HepG2 (cell line): ENCODE results near the gene B3GALT5. TPM values are rescaled to one million over a fixed set of nuclear protein-coding genes. Genes with fewer than 3 reads are reported as not detected.

Source experiments
- ATAC-seq: fragments of 200-7000 bp; cut with Tn5 transposase; 3 replicates; pipeline ENCODE4 v1.9.1; 2020; ENCODE audit warnings: mild to moderate bottlenecking, moderate library complexity
- BruUV-seq: library from RNA; stranded (reverse); fragments of 400-500 nt; replicated peaks from 2 replicates; lab custom pipeline; 2021; lab: Mats Ljungman, UMichigan
- CTCF ChIA-PET: fragments of 300-600 bp; formaldehyde crosslinking; extraction: SDS; loops from one replicate; lab custom pipeline; 2021; ENCODE audit warnings: low total read pairs, inconsistent platforms, low intra/inter-chr PET ratio; lab: Yijun Ruan, JAX
- POLR2A ChIA-PET: fragments of 350-600 bp; sonication (Branson Sonifier 250); formaldehyde crosslinking; loops from one replicate; lab custom pipeline; 2020; ENCODE audit warnings: antibody characterized with exemption, inconsistent platforms; lab: Yijun Ruan, JAX
- DNase-seq: peaks from one replicate; pipeline ENCODE4 v3.0.0-alpha.2; 2015; ENCODE audit warnings: low spot score
- FAIRE-seq: peaks from 3 replicates; lab custom pipeline; 2011; peaks lifted over from hg19 to GRCh38; lab: Jason Lieb, UNC
- H2AFZ ChIP-seq: one replicate; pipeline ENCODE4 v1.6.1; 2011; ENCODE audit warnings: low read length, inconsistent platforms
- H3K27ac ChIP-seq: fragments of 300-600 bp; 3 replicates; pipeline ENCODE4 v1.8.0; 2011; ENCODE audit warnings: mixed run types, mild to moderate bottlenecking, mixed read lengths, low read length, inconsistent platforms; ENCODE audit not compliant: insufficient read depth; ENCODE audit errors: extremely low read length
- H3K27me3 ChIP-seq, 2 experiments: fragments of 200-600 bp in 1 of 2; 2 replicates in 1 of 2; 3 replicates in 1 of 2; pipeline versions ENCODE4 v1.6.0 to v1.8.0; 2011; ENCODE audit warnings: low read length in 2 of 2, mild to moderate bottlenecking in 2 of 2, moderate library complexity in 2 of 2, inconsistent platforms in 1 of 2; ENCODE audit not compliant: insufficient read depth in 2 of 2, control insufficient read depth in 1 of 2
- H3K36me3 ChIP-seq, 2 experiments: fragments of 200-600 bp in 1 of 2; replicated peaks in 1 of 2; 2 replicates in 1 of 2; 3 replicates in 1 of 2; pipeline versions ENCODE4 v1.5.1 to v1.8.0; 2011; ENCODE audit warnings: low read length in 2 of 2, inconsistent platforms in 1 of 2; ENCODE audit not compliant: insufficient read depth in 2 of 2, control insufficient read depth in 1 of 2
- H3K4me1 ChIP-seq: 2 replicates; pipeline ENCODE4 v1.5.1; 2012; ENCODE audit warnings: low read length, inconsistent platforms; ENCODE audit not compliant: insufficient read depth
- H3K4me2 ChIP-seq: 2 replicates; pipeline ENCODE4 v1.6.0; 2011; ENCODE audit warnings: low read depth, low read length, inconsistent platforms
- H3K4me3 ChIP-seq, 3 experiments: fragments of 200-600 bp in 1 of 3; sonication (generic), shearing (Covaris generic) in 1 of 3; replicated peaks in 1 of 3; 2 replicates each; pipeline ENCODE4 v1.5.1; 2011 to 2016; ENCODE audit warnings: low read length in 3 of 3, inconsistent platforms in 2 of 3, low read depth in 2 of 3, mild to moderate bottlenecking in 2 of 3, control low read depth in 1 of 3, mixed read lengths in 1 of 3; ENCODE audit not compliant: insufficient read depth in 1 of 3
- H3K79me2 ChIP-seq: one replicate; pipeline ENCODE4 v1.6.1; 2011; ENCODE audit warnings: low read length, inconsistent platforms; ENCODE audit not compliant: insufficient read depth
- H3K9ac ChIP-seq: 2 replicates; pipeline ENCODE4 v1.6.0; 2011; ENCODE audit warnings: mild to moderate bottlenecking, low read depth, low read length, inconsistent platforms; ENCODE audit not compliant: insufficient read depth
- H3K9me3 ChIP-seq: 2 replicates; pipeline ENCODE4 v1.5.1; 2012; ENCODE audit warnings: mild to moderate bottlenecking, low read length
- H4K20me1 ChIP-seq: 2 replicates; pipeline ENCODE4 v1.6.0; 2011; ENCODE audit warnings: inconsistent platforms, mild to moderate bottlenecking, low read length, moderate library complexity; ENCODE audit not compliant: insufficient read depth
- CCAR2 ChIP-seq: fragments of 200-400 bp; formaldehyde crosslinking; optimal IDR thresholded peaks from 2 replicates; pipeline ENCODE3; 2018; ENCODE audit warnings: low read depth, mild to moderate bottlenecking, low read length, moderate library complexity
- MTA1 ChIP-seq: sonication (generic); formaldehyde crosslinking; IDR thresholded peaks from 2 replicates; pipeline ENCODE4 v1.4.0; 2020; ENCODE audit warnings: missing genetic modification reagents, mild to moderate bottlenecking, borderline replicate concordance
- ZNF317 ChIP-seq: sonication (generic); formaldehyde crosslinking; IDR thresholded peaks from 2 replicates; pipeline ENCODE4 v1.5.0; 2020; ENCODE audit warnings: mild to moderate bottlenecking, missing genetic modification reagents
- WGBS: methylation state at CpG from one replicate; pipeline ENCODE4 v1.1.6; 2017; ENCODE audit warnings: low lambda C conversion rate; 5-methylcytosine and 5-hydroxymethylcytosine counted together
- in situ Hi-C: cut with HindIII; loops from 2 replicates; pipeline ENCODE4 v1.10.0; 2017; ENCODE audit warnings: low pct_unique_long_range_greater_than_20kb; ENCODE audit not compliant: extremely low pct_ligation_motif_present
- intact Hi-C: fragments of 100-400 bp; cut with micrococcal nuclease; formaldehyde crosslinking; loops from one replicate; pipeline ENCODE4 v1.10.0; 2022; ENCODE audit not compliant: unreplicated experiment
- polyA plus RNA-seq, 8 experiments: library from polyadenylated mRNA; depleted of rRNA in 3 of 8; stranded (reverse) in 7 of 8; unstranded in 1 of 8; fragments of >200 nt; fragmentation: Illumina TruSeq in 4 of 8; extraction: Trizol in 4 of 8; gene quantifications; 2 replicates each; pipeline versions ENCODE4 v1.2.1 to v1.2.3, GENCODE V29; 2011 to 2016; ENCODE audit warnings: low read depth in 4 of 8, missing spikeins in 1 of 8, mixed read lengths in 1 of 8; ENCODE audit not compliant: insufficient read depth in 1 of 8
- total RNA-seq, 5 experiments: library from RNA; depleted of rRNA; stranded (reverse); fragments of >200 nt; fragmentation: Illumina TruSeq; extraction: Trizol; gene quantifications; 2 replicates each; pipeline ENCODE4 v1.2.3, GENCODE V29; 2016; ENCODE audit warnings: low read depth in 1 of 5
- TF ChIP-seq, protein P1 (sequence below): IDR thresholded peaks from 2 replicates; pipeline ENCODE4 v1.6.1; 2018; ENCODE audit warnings: missing genetic modification reagents
- TF ChIP-seq, protein P2 (sequence below): sonication (generic); formaldehyde crosslinking; IDR thresholded peaks from 2 replicates; pipeline ENCODE4 v1.4.0; 2020; ENCODE audit warnings: mild to moderate bottlenecking, missing genetic modification reagents

Gene B3GALT5
- total and polyA plus RNA-seq, 2 of the 13 experiments (the other 11 are each of a cell fraction or from before 2014, with no cell fraction given) = 0.02 to 0.03 TPM

DNA sequence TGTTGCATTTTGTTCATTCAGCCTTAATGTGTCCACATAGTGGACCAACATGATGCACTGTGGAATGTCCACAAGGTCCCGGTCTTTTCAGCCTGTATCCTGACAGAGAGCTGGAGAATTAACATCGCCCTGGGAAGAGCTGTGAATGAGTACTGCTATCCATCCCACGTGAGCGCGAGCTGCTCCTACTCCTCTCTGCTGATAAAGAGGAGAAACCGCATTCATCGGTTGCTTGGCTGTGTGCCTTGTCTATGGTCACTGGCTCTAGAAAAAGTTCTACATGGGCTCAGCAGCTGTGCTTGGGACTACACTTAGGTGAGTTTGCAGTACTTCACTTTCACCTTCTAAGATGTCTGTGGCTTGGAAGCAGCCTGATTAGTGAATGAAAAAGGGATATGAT lies 101.2 kb downstream of the B3GALT5 start:
- WGBS = 41% methylated on average over 7 of the region's 7 CpGs
- H2AFZ ChIP-seq = no peak overlapping the region
- H3K4me2 ChIP-seq = no peak overlapping the region
- no peaks in the 10 kb centered on the region for H3K9me3 ChIP-seq
- intact Hi-C loops = no loop called here
- CTCF ChIA-PET = interaction anchor here (6.2 kb wide), 1 partner anchor 196 kb away, joined by 59 read pairs; no protein-coding TSS in a partner anchor
- ATAC-seq = no peak
- FAIRE-seq = no peak
- POLR2A ChIA-PET = no interaction called here
- H3K9ac ChIP-seq = no peak overlapping the region
- H3K36me3 ChIP-seq = no peaks in the 10 kb centered on the region
- no peak overlapping the region for H3K4me3 ChIP-seq
- H3K27me3 ChIP-seq = no peaks in the 10 kb centered on the region; a peak in 1 of 5 replicates
- H3K27ac ChIP-seq = no peak overlapping the region
- H3K79me2 ChIP-seq = no peaks in the 10 kb centered on the region
- TF ChIP-seq MTA1 (CRISPR knock-in tag) (no peak), CCAR2 (no peak), ZNF317 (CRISPR knock-in tag) (no peak)
- TF ChIP-seq, protein P1, sequence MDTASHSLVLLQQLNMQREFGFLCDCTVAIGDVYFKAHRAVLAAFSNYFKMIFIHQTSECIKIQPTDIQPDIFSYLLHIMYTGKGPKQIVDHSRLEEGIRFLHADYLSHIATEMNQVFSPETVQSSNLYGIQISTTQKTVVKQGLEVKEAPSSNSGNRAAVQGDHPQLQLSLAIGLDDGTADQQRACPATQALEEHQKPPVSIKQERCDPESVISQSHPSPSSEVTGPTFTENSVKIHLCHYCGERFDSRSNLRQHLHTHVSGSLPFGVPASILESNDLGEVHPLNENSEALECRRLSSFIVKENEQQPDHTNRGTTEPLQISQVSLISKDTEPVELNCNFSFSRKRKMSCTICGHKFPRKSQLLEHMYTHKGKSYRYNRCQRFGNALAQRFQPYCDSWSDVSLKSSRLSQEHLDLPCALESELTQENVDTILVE (CRISPR knock-in tag) = no peak
- no peaks in the 10 kb centered on the region for H4K20me1 ChIP-seq
- no TSS peak for BruUV-seq
- in situ Hi-C loops = no loop called here
- H3K4me1 ChIP-seq = no peaks in the 10 kb centered on the region
- no peak for DNase-seq

DNA sequence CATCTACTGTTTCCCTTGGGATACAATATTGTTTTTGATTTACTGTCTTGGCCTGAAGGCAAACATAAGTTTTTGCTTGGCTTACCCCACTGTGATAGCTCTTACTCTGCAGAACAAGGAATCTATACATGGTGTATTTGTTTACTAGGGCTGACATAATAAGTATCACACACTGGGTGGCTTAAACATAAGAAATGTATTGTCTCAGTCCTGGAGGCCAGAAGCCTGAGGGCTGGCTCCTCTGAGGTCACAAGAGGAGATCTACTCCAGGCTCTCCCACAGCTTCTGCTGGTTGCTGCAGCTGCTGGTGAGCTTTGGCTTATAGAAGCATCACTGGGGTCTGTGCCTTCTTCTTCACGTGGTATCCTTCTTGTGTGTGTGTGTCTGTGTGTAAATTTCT lies 101.6 kb downstream of the B3GALT5 start:
- DNase-seq = no peak
- Histone ChIP-seq H3K36me3 (no peaks in the 10 kb centered on the region), H3K27me3 (no peaks in the 10 kb centered on the region; a peak in 1 of 5 replicates), H3K4me3 (no peak overlapping the region), H4K20me1 (no peaks in the 10 kb centered on the region), H3K4me1 (no peaks in the 10 kb centered on the region), H3K9me3 (no peaks in the 10 kb centered on the region), H3K9ac (no peak overlapping the region), H2AFZ (no peak overlapping the region), H3K4me2 (no peak overlapping the region), H3K79me2 (no peaks in the 10 kb centered on the region), H3K27ac (no peak overlapping the region)
- ChIA-PET CTCF (interaction anchor here (6.2 kb wide), 1 partner anchor 196 kb away, joined by 59 read pairs; no protein-coding TSS in a partner anchor), POLR2A (no interaction called here)
- ATAC-seq = no peak
- in situ Hi-C loops (no loop called here), intact Hi-C loops (no loop called here)
- no TSS peak for BruUV-seq
- WGBS = 11% methylated on average over 1 of the region's 1 CpG
- FAIRE-seq = no peak
- TF ChIP-seq, protein P2, sequence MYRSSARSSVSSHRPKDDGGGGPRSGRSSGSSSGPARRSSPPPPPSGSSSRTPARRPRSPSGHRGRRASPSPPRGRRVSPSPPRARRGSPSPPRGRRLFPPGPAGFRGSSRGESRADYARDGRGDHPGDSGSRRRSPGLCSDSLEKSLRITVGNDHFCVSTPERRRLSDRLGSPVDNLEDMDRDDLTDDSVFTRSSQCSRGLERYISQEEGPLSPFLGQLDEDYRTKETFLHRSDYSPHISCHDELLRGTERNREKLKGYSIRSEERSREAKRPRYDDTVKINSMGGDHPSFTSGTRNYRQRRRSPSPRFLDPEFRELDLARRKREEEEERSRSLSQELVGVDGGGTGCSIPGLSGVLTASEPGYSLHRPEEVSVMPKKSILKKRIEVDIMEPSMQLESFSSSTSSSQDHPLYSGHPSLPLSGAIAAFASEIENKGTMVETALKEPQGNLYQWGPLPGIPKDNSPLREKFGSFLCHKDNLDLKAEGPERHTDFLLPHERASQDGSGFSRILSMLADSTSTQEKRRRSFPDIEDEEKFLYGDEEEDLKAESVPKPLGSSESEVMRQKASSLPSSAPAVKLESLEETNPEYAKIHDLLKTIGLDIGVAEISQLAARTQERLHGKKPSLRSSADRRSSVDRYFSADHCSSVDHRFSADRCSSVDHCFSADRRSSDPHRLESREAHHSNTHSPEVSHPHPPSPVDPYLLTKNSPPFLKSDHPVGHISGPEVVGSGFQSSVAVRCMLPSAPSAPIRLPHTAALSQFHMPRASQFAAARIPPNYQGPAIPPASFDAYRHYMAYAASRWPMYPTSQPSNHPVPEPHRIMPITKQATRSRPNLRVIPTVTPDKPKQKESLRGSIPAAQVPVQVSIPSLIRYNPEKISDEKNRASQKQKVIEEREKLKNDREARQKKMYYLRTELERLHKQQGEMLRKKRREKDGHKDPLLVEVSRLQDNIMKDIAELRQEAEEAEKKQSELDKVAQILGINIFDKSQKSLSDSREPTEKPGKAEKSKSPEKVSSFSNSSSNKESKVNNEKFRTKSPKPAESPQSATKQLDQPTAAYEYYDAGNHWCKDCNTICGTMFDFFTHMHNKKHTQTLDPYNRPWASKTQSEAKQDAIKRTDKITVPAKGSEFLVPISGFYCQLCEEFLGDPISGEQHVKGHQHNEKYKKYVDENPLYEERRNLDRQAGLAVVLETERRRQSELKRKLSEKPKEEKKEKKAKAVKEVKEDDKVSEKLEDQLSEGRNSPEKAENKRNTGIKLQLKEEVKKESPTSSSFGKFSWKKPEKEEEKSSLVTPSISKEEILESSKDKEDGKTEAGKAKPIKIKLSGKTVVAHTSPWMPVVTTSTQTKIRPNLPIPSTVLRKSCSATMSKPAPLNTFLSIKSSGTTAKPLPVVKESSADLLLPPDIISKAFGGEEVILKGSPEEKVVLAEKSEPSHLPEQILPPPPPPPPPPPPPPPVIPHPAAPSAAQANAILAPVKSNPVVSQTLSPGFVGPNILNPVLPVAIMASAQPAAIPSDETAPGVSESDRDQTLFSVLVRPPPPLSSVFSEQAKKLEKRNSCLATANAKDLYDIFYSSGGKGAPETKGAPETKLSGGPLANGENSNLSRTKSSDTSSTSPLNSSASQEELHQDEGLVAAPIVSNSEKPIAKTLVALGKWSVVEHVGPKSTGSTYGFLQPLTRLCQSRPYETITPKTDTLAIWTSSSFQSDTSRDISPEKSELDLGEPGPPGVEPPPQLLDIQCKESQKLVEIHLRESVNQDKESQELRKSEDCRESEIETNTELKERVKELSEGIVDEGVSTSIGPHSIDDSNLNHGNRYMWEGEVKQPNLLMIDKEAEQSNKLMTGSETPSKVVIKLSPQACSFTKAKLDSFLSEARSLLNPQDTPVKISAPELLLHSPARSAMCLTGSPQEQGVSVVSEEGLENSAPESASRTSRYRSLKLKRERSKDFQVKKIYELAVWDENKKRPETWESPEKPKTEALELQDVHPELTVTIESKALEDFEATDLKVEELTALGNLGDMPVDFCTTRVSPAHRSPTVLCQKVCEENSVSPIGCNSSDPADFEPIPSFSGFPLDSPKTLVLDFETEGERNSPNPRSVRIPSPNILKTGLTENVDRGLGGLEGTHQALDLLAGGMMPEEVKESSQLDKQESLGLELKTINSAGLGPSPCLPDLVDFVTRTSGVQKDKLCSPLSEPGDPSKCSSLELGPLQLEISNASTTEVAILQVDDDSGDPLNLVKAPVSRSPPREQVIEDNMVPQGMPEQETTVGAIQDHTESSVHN (CRISPR knock-in tag) = no peak
